Bronchial epithelial cell (primary cell): ENCODE results near the gene GNA14. TPM values are rescaled to one million over a fixed set of nuclear protein-coding genes. Genes with fewer than 3 reads are reported as not detected.
"Not testable (repeated sequence)": the region's sequence is repeated elsewhere in the genome, so short reads cannot be mapped to it uniquely, and the experiment has no call there.

Source experiments
- DNase-seq: peaks from one replicate; pipeline ENCODE4 v3.0.0-alpha.2; 2010; ENCODE audit warnings: low read depth
- FAIRE-seq: peaks from 2 replicates; lab custom pipeline; 2011; peaks lifted over from hg19 to GRCh38; lab: Jason Lieb, UNC
- H3K27me3 ChIP-seq: 2 replicates; pipeline ENCODE4 v1.5.1; 2011; ENCODE audit warnings: low read length; ENCODE audit not compliant: control insufficient read depth, insufficient read depth
- H3K36me3 ChIP-seq: 2 replicates; pipeline ENCODE4 v1.5.1; 2011; ENCODE audit warnings: low read length; ENCODE audit not compliant: control insufficient read depth, insufficient read depth
- H3K4me3 ChIP-seq: 2 replicates; pipeline ENCODE4 v1.5.1; 2011; ENCODE audit warnings: mild to moderate bottlenecking, low read depth, low read length, control low read depth
- CTCF ChIP-seq: IDR thresholded peaks from 2 replicates; pipeline ENCODE4 v1.5.1; 2011; ENCODE audit warnings: mild to moderate bottlenecking, moderate library complexity, low read length, control low read depth, inconsistent platforms; ENCODE audit not compliant: insufficient read depth, severe bottlenecking
- total RNA-seq: library from RNA; depleted of rRNA; stranded (reverse); fragments of >200 nt; gene quantifications from 2 replicates; pipeline ENCODE4 v1.2.1, GENCODE V29; 2014

GNA14 gene
- total RNA-seq, 1 donor from 2014 or later, result not detected

GRCh38 chr9:77588271-77588937 is 59.7 kb downstream of the GNA14 start:
- no peak for TF ChIP-seq CTCF
- FAIRE-seq, result no peak
- Histone ChIP-seq H3K36me3 (no peaks in the 10 kb centered on the region), H3K4me3 (no peak overlapping the region), H3K27me3 (peaks cover 7% of the 10 kb centered on the region)
- DNase-seq, result peak; percentile 82

GRCh38 chr9:77587851-77588250 is 60.3 kb downstream of the GNA14 start:
- Histone ChIP-seq H3K4me3 (no peak overlapping the region), H3K36me3 (no peaks in the 10 kb centered on the region), H3K27me3 (peaks cover 7% of the 10 kb centered on the region)
- FAIRE-seq (no peak), DNase-seq (no peak)
- no peak for TF ChIP-seq CTCF

- H3K27me3 ChIP-seq, result peaks cover 3% of the 10 kb centered on the region
- FAIRE-seq, result no peak
- no peak for TF ChIP-seq CTCF
- no peak for DNase-seq
- H3K36me3 ChIP-seq, result no peaks in the 10 kb centered on the region
- no peak overlapping the region for H3K4me3 ChIP-seq
Measured at GRCh38 chr9:77587042-77587441, 61.1 kb downstream of the GNA14 start.

GRCh38 chr9:77586591-77586990 is 61.5 kb downstream of the GNA14 start:
- H3K36me3 ChIP-seq, result no peaks in the 10 kb centered on the region
- FAIRE-seq, result no peak
- no peak for TF ChIP-seq CTCF
- H3K4me3 ChIP-seq, result no peak overlapping the region
- H3K27me3 ChIP-seq, result peaks cover 3% of the 10 kb centered on the region
- DNase-seq, result no peak

GRCh38 chr9:77585335-77585786 is 62.8 kb downstream of the GNA14 start:
- no peaks in the 10 kb centered on the region for H3K36me3 ChIP-seq
- no peak overlapping the region for H3K4me3 ChIP-seq
- DNase-seq (peak; percentile 12), FAIRE-seq (no peak)
- H3K27me3 ChIP-seq, result no peaks in the 10 kb centered on the region
- TF ChIP-seq CTCF, result no peak

GRCh38 chr9:77584927-77585326 is 63.2 kb downstream of the GNA14 start:
- H3K36me3 ChIP-seq, H3K27me3 ChIP-seq, DNase-seq, H3K4me3 ChIP-seq, FAIRE-seq: not testable (repeated sequence)
